ENCODE measurements around the gene LYPD6.

LYPD6 gene

DNA sequence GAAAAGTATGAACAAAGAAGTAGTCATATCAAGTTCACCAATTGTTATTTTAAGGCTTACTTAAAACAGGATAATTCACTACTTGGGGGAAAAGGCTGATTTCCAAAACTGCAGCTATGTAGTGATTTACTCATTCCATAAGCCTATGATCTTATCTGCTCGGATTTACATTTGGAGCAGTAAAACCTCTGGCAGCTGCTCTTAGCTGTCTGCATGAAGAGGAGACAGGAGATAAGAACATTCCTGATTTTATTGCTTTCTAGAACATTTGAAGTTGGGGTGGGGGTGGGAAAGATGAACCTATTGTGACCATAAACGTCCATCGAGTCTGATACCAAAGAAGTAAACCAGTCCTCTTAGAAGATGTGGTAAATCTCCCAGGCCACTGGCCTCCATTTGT, 136.2 kb downstream of the LYPD6 start:
- DNase-seq (ENCODE audit: low read depth) = no peak
- TF ChIP-seq CTCF (IDR thresholded peaks at IDR 0.05; ENCODE audit: low read depth, low read length) (no peak), POLR2A (IDR thresholded peaks at IDR 0.05; ENCODE audit: extremely low read depth, insufficient read length) (no peak), MYC (IDR thresholded peaks at IDR 0.05; ENCODE audit: low read depth, low read length) (no peak)
- TF ChIP-seq, protein P1, sequence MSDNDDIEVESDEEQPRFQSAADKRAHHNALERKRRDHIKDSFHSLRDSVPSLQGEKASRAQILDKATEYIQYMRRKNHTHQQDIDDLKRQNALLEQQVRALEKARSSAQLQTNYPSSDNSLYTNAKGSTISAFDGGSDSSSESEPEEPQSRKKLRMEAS (IDR thresholded peaks at IDR 0.05; ENCODE audit: low read depth, low read length) = no peak
- no peak overlapping the region for H3K4me3 ChIP-seq (ENCODE audit: low read depth, low read length)

- TF ChIP-seq, protein P1 (IDR thresholded peaks at IDR 0.05; ENCODE audit: low read depth, low read length) = no peak
- TF ChIP-seq CTCF (IDR thresholded peaks at IDR 0.05; ENCODE audit: low read depth, low read length) = no peak
- TF ChIP-seq MYC (IDR thresholded peaks at IDR 0.05; ENCODE audit: low read depth, low read length) = no peak
- no peak for TF ChIP-seq POLR2A (IDR thresholded peaks at IDR 0.05; ENCODE audit: extremely low read depth, insufficient read length)
- DNase-seq (ENCODE audit: low read depth) = no peak
- H3K4me3 ChIP-seq (ENCODE audit: low read depth, low read length) = no peak overlapping the region
Measured at GRCh38 chr2:149467436-149467835, 137.0 kb downstream of the LYPD6 start.

- no peak for DNase-seq (ENCODE audit: low read depth)
- H3K4me3 ChIP-seq (ENCODE audit: low read depth, low read length) = no peak overlapping the region
- TF ChIP-seq, protein P1 (IDR thresholded peaks at IDR 0.05; ENCODE audit: low read depth, low read length) = no peak
- TF ChIP-seq MYC (IDR thresholded peaks at IDR 0.05; ENCODE audit: low read depth, low read length) = no peak
- no peak for TF ChIP-seq POLR2A (IDR thresholded peaks at IDR 0.05; ENCODE audit: extremely low read depth, insufficient read length)
- TF ChIP-seq CTCF (IDR thresholded peaks at IDR 0.05; ENCODE audit: low read depth, low read length) = no peak
Measured at GRCh38 chr2:149468636-149469035, 138.2 kb downstream of the LYPD6 start.

- TF ChIP-seq POLR2A (IDR thresholded peaks at IDR 0.05; ENCODE audit: extremely low read depth, insufficient read length) (no peak), CTCF (IDR thresholded peaks at IDR 0.05; ENCODE audit: low read depth, low read length) (no peak), MYC (IDR thresholded peaks at IDR 0.05; ENCODE audit: low read depth, low read length) (no peak)
- TF ChIP-seq, protein P1 (IDR thresholded peaks at IDR 0.05; ENCODE audit: low read depth, low read length) = no peak
- DNase-seq (ENCODE audit: low read depth) = no peak
- no peak overlapping the region for H3K4me3 ChIP-seq (ENCODE audit: low read depth, low read length)
Measured at GRCh38 chr2:149470046-149470445, 139.7 kb downstream of the LYPD6 start.

GRCh38 chr2:149472413-149472812, 142.0 kb downstream of the LYPD6 start:
- no peak overlapping the region for H3K4me3 ChIP-seq (ENCODE audit: low read depth, low read length)
- TF ChIP-seq POLR2A (IDR thresholded peaks at IDR 0.05; ENCODE audit: extremely low read depth, insufficient read length) (no peak), MYC (IDR thresholded peaks at IDR 0.05; ENCODE audit: low read depth, low read length) (no peak), CTCF (IDR thresholded peaks at IDR 0.05; ENCODE audit: low read depth, low read length) (no peak)
- TF ChIP-seq, protein P1 (IDR thresholded peaks at IDR 0.05; ENCODE audit: low read depth, low read length) = no peak
- DNase-seq (ENCODE audit: low read depth) = no peak

GRCh38 chr2:149473068-149473467, 142.7 kb downstream of the LYPD6 start:
- TF ChIP-seq POLR2A (IDR thresholded peaks at IDR 0.05; ENCODE audit: extremely low read depth, insufficient read length) = no peak
- TF ChIP-seq, protein P1 (IDR thresholded peaks at IDR 0.05; ENCODE audit: low read depth, low read length) = no peak
- H3K4me3 ChIP-seq (ENCODE audit: low read depth, low read length) = no peak overlapping the region
- no peak for DNase-seq (ENCODE audit: low read depth)

Measured in NB4 (cell line).